K562 (cell line): ENCODE data around the gene DCUN1D4. TPM values are rescaled to one million over a fixed set of nuclear protein-coding genes. Genes with fewer than 3 reads are reported as not detected.

Experiments used
- BRD4 ChIP-seq: fragments of 200-600 bp; sonication (generic); IDR thresholded peaks from 2 replicates; pipeline ENCODE4 v1.6.1; 2017; ENCODE audit warnings: inconsistent platforms
- MYNN ChIP-seq, 2 experiments: sonication (generic); formaldehyde crosslinking in 1 of 2; IDR thresholded peaks; 2 replicates each; pipeline versions ENCODE4 v1.5.0 to v1.6.1; 2016 to 2020; ENCODE audit warnings: antibody characterized with exemption in 1 of 2, missing genetic modification reagents in 1 of 2
- ZNF77 ChIP-seq: fragments of 250-450 bp; sonication (Bioruptor Pico); IDR thresholded peaks from 2 replicates; pipeline ENCODE4 v1.5.0; 2020
- polyA plus RNA-seq, 8 experiments: library from polyadenylated mRNA; depleted of rRNA in 4 of 8; stranded (reverse) in 5 of 8; unstranded in 3 of 8; fragments of >200 nt; fragmentation: Nextera tagmentation in 2 of 8; fragmentation: Illumina TruSeq in 1 of 8; extraction: Ambion mirVana in 2 of 8; extraction: Trizol in 1 of 8; gene quantifications; 2 replicates each; pipeline versions ENCODE4 v1.2.1 to v1.2.3, GENCODE V29; 2011 to 2014; ENCODE audit warnings: inconsistent platforms in 1 of 8, missing spikeins in 1 of 8
- total RNA-seq, 7 experiments: library from RNA; depleted of rRNA in 6 of 7; stranded (reverse); fragments of >200 nt in 6 of 7; fragmentation: Illumina TruSeq in 2 of 7; extraction: Trizol in 2 of 7; gene quantifications; 2 replicates each; pipeline versions ENCODE4 v1.2.1 to v1.2.3, GENCODE V29; 2011 to 2021; ENCODE audit warnings: low replicate concordance in 1 of 7
- TF ChIP-seq, protein P1 (sequence below): fragments of 450-650 bp; IDR thresholded peaks from 2 replicates; pipeline ENCODE4 v1.6.1; 2016; ENCODE audit warnings: low read depth
- TF ChIP-seq, protein P2 (sequence below): fragments of 450-650 bp; IDR thresholded peaks from 2 replicates; pipeline ENCODE4 v1.6.1; 2016; ENCODE audit warnings: mild to moderate bottlenecking

DCUN1D4 gene
- total and polyA plus RNA-seq, 9 of the 15 experiments (the other 6 are each of a cell fraction or from before 2014, with no cell fraction given), result 15.1 to 73.5 (median 23.0) TPM

DNA sequence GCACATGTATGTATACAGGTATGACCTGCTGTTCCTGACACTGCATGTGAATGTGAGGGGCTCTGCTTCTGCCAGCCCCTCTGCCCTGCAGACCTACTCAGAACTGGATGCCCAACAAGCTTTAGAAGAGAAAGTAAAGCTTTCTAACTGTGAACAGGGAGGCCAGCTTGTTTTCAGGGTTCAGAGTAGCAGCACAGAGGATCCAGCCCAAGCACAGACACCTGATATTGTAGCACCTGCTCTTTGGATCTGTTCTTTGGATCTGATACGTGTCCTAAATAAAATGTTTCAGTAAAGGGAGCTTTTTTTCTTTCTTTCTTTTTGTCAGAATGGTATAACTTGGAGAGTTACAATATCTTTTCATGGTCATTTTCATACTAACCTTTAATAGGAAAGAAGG, 19.2 kb downstream of the DCUN1D4 start (continued):
- TF ChIP-seq, protein P1, sequence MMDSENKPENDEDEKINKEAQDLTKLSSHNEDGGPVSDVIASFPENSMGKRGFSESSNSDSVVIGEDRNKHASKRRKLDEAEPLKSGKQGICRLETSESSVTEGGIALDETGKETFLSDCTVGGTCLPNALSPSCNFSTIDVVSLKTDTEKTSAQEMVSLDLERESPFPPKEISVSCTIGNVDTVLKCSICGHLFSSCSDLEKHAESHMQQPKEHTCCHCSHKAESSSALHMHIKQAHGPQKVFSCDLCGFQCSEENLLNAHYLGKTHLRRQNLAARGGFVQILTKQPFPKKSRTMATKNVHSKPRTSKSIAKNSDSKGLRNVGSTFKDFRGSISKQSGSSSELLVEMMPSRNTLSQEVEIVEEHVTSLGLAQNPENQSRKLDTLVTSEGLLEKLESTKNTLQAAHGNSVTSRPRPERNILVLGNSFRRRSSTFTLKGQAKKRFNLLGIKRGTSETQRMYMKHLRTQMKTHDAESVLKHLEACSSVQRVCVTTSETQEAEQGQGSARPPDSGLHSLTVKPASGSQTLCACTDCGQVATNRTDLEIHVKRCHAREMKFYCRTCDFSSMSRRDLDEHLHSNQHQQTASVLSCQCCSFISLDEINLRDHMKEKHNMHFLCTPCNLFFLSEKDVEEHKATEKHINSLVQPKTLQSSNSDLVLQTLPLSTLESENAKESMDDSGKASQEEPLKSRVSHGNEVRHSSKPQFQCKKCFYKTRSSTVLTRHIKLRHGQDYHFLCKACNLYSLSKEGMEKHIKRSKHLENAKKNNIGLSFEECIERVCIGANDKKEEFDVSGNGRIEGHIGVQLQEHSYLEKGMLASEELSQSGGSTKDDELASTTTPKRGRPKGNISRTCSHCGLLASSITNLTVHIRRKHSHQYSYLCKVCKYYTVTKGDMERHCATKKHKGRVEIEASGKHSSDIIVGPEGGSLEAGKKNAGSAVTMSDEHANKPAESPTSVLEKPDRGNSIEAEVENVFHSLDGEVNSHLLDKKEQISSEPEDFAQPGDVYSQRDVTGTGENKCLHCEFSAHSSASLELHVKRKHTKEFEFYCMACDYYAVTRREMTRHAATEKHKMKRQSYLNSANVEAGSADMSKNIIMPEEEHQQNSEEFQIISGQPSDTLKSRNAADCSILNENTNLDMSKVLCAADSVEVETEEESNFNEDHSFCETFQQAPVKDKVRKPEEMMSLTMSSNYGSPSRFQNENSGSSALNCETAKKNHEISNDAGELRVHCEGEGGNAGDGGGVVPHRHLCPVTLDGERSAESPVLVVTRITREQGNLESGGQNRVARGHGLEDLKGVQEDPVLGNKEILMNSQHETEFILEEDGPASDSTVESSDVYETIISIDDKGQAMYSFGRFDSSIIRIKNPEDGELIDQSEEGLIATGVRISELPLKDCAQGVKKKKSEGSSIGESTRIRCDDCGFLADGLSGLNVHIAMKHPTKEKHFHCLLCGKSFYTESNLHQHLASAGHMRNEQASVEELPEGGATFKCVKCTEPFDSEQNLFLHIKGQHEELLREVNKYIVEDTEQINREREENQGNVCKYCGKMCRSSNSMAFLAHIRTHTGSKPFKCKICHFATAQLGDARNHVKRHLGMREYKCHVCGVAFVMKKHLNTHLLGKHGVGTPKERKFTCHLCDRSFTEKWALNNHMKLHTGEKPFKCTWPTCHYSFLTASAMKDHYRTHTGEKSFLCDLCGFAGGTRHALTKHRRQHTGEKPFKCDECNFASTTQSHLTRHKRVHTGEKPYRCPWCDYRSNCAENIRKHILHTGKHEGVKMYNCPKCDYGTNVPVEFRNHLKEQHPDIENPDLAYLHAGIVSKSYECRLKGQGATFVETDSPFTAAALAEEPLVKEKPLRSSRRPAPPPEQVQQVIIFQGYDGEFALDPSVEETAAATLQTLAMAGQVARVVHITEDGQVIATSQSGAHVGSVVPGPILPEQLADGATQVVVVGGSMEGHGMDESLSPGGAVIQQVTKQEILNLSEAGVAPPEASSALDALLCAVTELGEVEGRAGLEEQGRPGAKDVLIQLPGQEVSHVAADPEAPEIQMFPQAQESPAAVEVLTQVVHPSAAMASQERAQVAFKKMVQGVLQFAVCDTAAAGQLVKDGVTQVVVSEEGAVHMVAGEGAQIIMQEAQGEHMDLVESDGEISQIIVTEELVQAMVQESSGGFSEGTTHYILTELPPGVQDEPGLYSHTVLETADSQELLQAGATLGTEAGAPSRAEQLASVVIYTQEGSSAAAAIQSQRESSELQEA, result no peak
- TF ChIP-seq ZNF77 (CRISPR knock-in tag) (no peak), BRD4 (no peak), MYNN (IDR thresholded peaks at IDR 0.05) (no peak), MYNN (CRISPR knock-in tag; IDR thresholded peaks at IDR 0.05) (no peak)
- TF ChIP-seq, protein P2, sequence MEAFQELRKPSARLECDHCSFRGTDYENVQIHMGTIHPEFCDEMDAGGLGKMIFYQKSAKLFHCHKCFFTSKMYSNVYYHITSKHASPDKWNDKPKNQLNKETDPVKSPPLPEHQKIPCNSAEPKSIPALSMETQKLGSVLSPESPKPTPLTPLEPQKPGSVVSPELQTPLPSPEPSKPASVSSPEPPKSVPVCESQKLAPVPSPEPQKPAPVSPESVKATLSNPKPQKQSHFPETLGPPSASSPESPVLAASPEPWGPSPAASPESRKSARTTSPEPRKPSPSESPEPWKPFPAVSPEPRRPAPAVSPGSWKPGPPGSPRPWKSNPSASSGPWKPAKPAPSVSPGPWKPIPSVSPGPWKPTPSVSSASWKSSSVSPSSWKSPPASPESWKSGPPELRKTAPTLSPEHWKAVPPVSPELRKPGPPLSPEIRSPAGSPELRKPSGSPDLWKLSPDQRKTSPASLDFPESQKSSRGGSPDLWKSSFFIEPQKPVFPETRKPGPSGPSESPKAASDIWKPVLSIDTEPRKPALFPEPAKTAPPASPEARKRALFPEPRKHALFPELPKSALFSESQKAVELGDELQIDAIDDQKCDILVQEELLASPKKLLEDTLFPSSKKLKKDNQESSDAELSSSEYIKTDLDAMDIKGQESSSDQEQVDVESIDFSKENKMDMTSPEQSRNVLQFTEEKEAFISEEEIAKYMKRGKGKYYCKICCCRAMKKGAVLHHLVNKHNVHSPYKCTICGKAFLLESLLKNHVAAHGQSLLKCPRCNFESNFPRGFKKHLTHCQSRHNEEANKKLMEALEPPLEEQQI, result no peak
